ENCODE results near the gene BBS10.
"Not testable (repeated sequence)": the region's sequence is repeated elsewhere in the genome, so short reads cannot be mapped to it uniquely, and the experiment has no call there.

The BBS10 gene

GRCh38 chr12:76329159-76329558 is 19.1 kb downstream of the BBS10 start:
- no peak for DNase-seq

DNA sequence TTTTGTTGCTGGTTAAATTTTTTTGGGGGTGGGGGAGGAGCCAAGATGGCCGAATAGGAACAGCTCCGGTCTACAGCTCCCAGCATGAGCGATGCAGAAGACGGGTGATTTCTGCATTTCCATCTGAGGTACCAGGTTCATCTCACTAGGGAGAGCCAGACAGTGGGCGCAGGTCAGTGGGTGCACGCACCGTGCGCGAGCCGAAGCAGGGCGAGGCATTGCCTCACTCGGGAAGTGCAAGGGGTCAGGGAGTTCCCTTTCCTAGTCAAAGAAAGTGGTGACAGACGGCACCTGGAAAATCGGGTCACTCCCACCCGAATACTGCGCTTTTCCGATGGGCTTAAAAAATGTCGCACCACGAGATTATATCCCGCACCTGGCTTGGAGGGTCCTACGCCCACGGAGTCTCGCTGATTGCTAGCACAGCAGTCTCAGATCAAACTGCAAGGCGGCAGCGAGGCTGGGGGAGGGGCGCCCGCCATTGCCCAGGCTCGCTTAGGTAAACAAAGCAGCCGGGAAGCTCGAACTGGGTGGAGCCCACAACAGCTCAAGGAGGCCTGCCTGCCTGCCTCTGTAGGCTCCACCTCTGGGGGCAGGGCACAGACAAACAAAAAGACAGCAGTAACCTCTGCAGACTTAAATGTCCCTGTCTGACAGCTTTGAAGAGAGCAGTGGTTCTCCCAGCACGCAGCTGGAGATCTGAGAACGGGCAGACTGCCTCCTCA is 28.5 kb downstream of the BBS10 start:
- DNase-seq: not testable (repeated sequence)

- no peak for DNase-seq
Observed at GRCh38 chr12:76318773-76319594, 29.2 kb downstream of the BBS10 start.

GRCh38 chr12:76317976-76318375 is 30.2 kb downstream of the BBS10 start:
- DNase-seq: no peak

- no peak for DNase-seq
Observed at GRCh38 chr12:76316468-76316867, 31.7 kb downstream of the BBS10 start.

GRCh38 chr12:76313299-76313698 is 34.9 kb downstream of the BBS10 start:
- DNase-seq: no peak

GRCh38 chr12:76312315-76312714 is 35.9 kb downstream of the BBS10 start:
- DNase-seq: no peak

DNA sequence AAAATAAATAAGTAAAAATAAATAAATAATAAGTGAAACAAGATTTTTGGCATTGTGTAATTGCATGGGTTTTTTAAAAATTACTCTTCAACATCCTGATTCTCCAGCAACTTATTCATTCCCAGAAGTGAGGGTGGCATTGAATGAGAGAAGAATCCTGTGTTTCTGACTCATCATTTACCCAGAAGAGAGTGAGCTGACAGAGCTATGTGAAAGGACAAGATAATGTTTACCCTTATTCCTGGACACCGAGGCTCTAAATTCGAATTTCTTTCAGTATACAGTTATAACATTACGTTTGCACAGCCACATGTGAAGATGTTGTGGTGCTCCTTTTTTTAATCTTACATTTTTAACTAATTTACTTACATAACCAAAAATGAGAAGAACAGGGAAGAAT is 36.4 kb downstream of the BBS10 start:
- DNase-seq: no peak

GRCh38 chr12:76310110-76310509 is 38.1 kb downstream of the BBS10 start:
- DNase-seq: no peak

DNA sequence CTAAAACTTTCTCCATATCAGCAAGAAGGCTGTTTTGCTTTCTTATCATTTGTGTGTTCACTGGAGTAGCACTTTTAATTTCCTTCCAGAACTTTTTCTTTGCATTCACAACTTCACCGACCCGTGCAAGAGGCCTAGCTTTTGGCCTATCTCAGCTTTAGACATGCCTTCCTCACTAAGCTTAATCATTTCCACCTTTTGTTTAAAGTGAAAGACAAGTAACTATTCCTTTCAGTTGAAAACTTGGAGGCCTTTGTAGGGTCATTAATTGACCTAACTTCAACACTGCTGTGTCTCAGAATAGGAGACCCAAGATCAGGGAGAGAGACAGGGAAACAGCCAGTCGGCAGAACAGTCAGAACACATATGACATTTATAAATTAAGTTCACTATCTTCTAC is 39.3 kb downstream of the BBS10 start:
- DNase-seq: no peak

DNA sequence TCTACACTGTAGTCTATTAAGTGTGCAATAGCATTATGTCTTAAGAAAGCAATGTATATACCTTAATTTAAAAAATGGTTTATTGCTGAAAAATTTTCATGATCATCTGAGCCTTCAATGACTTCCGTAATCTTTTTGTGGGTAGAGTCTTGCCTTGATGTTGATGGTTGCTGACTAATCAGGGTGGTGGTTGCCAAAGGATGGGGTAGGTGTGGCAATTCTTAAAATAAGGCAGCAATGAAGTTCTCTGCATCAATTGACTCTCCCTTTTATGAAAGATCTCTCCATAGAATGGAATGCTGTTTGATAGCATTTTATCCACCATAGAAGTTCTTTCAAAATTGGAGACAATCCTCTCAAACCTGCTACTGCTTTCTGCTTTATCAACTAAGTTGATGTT is 41.1 kb downstream of the BBS10 start:
- DNase-seq: no peak

DNA sequence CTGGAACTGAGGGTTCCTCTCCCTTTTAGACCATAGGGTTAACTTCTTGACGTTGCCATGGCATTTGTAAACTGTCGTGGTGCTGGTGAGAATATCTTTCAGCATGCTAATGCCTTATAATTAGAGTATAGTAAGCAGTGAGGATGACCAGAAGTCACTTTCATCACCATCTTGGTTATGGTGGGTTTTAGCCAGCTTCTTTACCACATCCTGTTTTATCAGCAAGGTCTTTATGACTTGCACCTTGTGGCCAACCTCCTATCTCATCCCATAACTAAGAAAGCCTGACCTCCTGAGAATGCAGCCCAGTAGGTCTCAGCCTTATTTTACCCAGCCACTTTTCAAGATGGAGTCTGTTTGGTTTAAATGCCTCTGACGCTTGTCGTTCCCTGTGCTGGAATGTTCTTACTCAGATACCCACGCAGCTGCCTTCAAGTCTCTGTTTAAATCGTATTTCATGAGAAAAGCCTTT is 44.2 kb downstream of the BBS10 start:
- DNase-seq: no peak

- no peak for DNase-seq
Observed at GRCh38 chr12:76303365-76303764, 44.9 kb downstream of the BBS10 start.

DNA sequence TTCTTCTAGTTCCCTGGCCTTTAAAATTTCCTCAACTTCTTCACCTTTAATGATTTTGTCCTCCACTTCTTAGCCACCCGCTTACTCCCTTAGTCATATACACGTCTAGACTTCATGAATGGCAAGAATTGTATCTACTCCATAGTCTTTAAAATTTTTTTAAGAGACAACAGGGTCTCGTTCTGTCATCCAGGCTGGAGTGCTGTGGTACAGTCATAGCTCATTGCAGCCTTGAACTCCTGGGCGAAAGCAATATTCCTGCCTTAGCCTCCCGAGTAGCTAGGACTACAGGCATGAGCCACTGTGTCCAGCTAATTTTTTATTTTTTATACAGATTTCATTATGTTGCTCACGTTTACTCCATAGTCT is 47.9 kb downstream of the BBS10 start:
- DNase-seq: no peak

DNA sequence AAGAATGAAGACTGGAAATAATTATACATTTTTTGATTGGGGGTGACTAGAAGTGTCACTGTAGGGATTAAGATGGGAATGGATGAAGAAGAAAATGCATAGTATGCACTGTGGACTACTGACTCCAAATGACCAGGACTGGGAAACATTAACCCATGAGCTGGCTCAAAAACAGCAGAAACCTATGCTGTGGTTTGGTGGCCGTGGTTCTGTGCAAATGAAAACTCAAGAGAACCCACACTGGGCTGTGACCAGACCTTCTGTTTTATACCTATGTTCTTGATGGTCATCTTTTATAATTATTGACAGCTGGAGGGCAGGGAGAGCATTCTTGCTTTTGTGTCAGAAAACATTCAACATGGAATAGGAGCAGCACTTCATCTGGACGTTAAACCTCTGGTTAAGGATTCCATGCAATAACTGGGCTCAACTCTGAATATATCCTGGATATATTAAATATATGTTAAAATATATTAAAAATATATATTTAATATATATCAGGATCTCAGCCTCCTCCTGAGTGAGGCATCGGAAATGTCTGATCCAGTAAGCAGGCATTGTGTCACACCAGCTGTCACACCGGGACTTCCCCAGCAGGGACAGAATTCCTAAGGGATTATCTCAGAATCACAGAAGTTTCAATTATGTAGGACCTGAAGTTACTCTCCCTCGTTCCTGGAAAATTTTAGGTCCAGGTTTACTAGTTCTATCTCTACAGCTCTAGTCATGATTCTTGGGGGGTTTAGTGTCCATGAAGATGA is 48.5 kb downstream of the BBS10 start:
- DNase-seq: no peak
